Astrocyte of the spinal cord (primary cell): ENCODE data around the gene PCCA.
A peak's percentile ranks its signal among the peaks of the same experiment; 100 is the strongest.
"Not testable (repeated sequence)": the region's sequence is repeated elsewhere in the genome, so short reads cannot be mapped to it uniquely, and the experiment has no call there.

Source experiments
- DNase-seq: peaks from one replicate; pipeline ENCODE4 v3.0.0; 2011; ENCODE audit warnings: low read depth, low spot score
- H3K4me3 ChIP-seq: 2 replicates; pipeline ENCODE4 v1.5.1; 2011; ENCODE audit warnings: low read depth, mild to moderate bottlenecking, low read length, moderate library complexity
- CTCF ChIP-seq: IDR thresholded peaks from 2 replicates; pipeline ENCODE4 v1.5.1; 2012; ENCODE audit warnings: low read depth, mild to moderate bottlenecking, low read length, inconsistent platforms
- in situ Hi-C: cut with HindIII; loops from 2 replicates; pipeline ENCODE4 v1.10.0; 2017; ENCODE audit warnings: low sequenced_read_pairs

Gene PCCA

DNA sequence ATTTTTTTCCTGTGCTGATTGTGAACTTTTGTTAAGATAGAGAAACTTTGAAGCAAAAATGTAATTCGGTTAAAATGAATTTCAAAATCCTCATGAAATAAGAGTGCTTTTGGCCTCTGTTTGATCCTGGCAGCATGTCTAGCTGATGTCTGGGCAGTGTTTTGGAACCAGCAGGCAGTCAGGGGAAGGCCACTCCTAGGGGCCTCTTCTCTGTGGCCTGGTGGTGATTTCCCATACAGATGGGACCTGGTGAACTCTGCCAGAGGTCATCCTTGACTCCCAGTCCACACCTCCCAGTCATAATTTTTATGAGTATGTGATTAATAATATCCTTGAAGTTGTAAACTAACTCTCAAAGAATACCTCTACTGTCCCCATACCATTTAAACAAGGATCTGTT is 226.6 kb downstream of the PCCA start:
- no peak for DNase-seq
- H3K4me3 ChIP-seq: no peak overlapping the region
- no peak for TF ChIP-seq CTCF
- in situ Hi-C loops: no loop called here

DNA sequence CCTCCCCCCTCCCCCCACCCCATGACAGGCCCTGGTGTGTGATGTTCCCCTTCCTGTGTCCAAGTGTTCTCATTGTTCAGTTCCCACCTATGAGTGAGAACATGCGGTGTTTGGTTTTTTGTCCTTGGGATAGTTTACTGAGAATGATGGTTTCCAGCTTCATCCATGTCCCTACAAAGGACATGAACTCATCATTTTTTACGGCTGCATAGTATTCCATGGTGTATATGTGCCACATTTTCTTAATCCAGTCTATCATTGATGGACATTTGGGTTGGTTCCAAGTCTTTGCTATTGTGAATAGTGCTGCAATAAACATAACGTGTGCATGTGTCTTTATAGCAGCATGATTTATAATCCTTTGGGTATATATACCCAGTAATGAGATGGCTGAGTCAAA is 229.6 kb downstream of the PCCA start:
- H3K4me3 ChIP-seq, DNase-seq, in situ Hi-C loops: not testable (repeated sequence)

DNA sequence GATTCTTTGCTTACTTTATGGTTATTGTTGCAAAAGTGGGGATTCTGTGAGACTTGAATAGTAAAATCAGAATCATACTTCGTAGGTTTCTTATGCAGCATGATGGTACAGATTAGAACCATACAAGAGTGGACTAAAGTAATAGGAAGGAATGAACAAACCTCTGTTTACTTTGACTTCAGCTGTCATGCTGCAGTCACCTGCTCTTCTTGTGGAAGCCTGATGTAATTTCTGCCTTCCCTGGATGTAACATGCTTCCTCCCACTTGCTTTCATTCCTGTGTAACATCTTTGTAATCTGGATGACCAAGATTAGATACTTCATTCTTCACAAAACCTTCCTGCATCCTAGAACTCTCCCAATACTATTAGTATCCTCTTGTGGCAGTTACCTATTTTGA is 235.0 kb downstream of the PCCA start:
- no peak for TF ChIP-seq CTCF
- H3K4me3 ChIP-seq: no peak overlapping the region
- in situ Hi-C loops: no loop called here
- DNase-seq: no peak

- in situ Hi-C loops: no loop called here
- peak; percentile 15 for DNase-seq
- H3K4me3 ChIP-seq: no peak overlapping the region
- TF ChIP-seq CTCF: no peak
Measured at GRCh38 chr13:100330662-100331061, 241.8 kb downstream of the PCCA start.

- in situ Hi-C loops: no loop called here
- TF ChIP-seq CTCF: no peak
- no peak overlapping the region for H3K4me3 ChIP-seq
Measured at GRCh38 chr13:100333141-100333540, 244.2 kb downstream of the PCCA start.

DNA sequence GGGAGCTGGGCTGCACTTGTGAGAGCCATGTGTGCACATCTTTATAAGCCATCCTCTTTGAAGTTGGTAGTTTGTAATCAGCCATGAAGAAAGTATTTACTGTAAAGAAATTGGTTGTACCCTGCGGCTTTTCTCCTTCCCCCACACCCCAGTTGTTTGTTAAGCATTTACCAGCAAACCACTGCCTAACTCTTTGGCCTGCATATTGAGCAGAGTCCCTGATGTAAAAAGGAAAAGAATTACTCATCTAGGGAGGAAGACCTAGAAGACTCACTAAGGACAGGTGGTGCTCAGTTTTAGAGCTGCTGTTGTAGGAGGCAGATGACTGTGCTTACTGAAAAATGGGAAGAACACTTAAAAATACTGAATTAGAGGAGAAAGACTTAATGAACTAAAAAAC is 245.3 kb downstream of the PCCA start:
- DNase-seq: no peak
- H3K4me3 ChIP-seq: no peak overlapping the region
- in situ Hi-C loops: no loop called here
- no peak for TF ChIP-seq CTCF

More at GRCh38 chr13:100333141-100333540, 244.2 kb downstream of the PCCA start:
- no peak for DNase-seq

GRCh38 chr13:100336795-100337516 is 248.1 kb downstream of the PCCA start:
- TF ChIP-seq CTCF: no peak
- in situ Hi-C loops: no loop called here
- no peak for DNase-seq
- no peak overlapping the region for H3K4me3 ChIP-seq
